DMS79 treated with DMSO at 0.1 percent for 48 hours (cell line): ENCODE measurements around the gene MYO5C.
A peak's percentile ranks its signal among the peaks of the same experiment; 100 is the strongest.
"Not testable (repeated sequence)": the region's sequence is repeated elsewhere in the genome, so short reads cannot be mapped to it uniquely, and the experiment has no call there.

Experiments used
- DNase-seq: peaks from one replicate; lab custom pipeline; 2025; lab: John Stamatoyannopoulos, UW

Gene MYO5C

DNA sequence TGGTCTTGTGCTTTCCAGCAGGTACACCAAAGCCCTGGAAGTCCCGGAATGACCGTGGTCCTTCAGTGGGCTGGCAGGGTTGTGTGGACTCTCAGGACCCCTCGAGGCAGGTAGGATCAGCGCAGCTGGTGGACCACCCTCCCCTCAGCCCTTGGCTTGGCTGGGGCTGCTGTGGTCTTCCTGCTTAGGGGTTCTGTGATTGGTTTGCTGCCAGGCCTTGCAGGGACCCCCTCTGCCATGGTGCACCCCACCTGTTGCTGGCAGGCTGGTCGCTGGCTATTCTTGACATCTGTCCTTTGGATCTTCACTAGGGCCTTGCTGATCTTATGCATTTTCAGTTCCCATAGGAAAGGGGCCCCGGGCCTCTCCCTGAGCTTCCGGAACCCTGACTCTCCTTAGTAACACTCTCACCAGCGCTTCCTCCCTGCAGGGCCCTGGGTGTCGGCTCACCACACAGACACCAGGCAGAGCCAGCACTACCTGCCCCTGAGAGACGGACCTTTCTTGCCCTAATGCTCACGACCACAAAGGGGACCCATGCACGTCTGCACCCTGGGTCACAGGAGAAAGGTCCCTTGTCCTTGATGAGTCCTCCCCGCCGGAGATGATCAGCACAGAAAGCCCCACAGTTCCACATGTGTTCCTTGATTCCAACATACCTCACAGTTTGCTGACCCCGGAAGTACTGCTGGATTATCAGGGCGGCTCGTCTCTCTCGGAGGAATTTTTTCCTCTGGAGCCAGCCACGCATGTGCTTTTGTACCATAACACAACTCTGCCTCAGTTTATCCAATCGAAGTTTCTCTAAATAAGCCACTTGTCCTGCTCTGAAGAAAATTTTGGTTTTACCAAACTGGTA is 51.7 kb downstream of the MYO5C start:
- DNase-seq = no peak

DNA sequence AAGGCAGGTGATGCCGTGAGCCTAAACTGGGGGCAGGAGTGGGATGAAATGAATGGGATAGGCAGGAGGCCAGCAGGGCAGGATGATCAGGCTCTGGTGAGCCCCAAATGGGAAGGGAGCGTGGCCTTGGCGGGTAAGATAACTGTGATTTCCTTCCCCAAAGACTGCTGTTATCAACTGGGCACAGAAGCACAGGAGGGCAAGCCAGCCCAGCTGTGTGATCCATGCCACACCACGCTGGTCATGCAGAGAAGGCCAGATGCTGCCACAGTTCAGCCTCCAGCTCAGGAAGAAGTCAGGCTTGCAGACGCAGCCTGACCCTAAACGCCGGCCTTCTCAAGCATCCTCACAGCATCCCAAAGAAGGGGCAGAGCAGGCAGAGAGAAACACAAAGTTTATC is 52.3 kb downstream of the MYO5C start:
- no peak for DNase-seq

DNA sequence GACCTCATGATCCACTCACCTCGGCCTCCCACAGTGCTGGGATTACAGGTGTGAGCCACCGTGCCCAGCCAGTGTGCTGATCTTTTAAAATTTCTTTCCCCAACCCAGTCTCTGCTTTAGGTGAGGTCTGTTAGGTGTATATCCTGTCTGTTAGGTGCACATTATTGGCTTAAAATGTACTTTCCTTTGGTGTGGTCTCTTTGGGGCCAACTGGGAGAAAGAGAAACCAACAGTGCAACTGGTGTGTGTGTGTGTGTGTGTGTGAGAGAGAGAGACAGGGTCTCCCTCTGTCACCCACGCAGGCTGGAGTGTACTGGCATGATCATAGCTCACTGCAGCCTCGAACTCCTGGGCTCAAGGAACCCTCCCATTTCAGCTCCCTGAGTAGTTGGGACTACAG is 54.1 kb downstream of the MYO5C start:
- DNase-seq = no peak

DNA sequence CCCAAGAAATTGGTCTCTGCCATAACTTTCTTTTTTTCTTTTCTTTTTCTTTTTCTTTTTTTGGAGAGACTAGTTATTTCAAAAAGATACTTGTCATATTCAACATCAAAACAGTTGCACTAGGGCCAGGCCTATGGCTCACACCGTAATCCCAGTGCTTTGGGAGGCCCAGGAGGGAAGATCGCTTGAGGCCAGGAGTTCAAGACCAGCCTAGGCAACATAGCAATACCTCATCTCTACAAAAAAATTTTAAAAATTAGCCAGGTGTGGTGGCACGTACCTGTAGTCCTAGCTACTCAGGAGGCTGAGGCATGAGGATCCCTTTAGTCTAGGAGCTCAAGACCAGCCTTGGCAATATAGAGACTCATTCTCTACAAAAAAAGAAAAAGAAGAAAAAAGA is 55.4 kb downstream of the MYO5C start:
- DNase-seq = no peak

DNA sequence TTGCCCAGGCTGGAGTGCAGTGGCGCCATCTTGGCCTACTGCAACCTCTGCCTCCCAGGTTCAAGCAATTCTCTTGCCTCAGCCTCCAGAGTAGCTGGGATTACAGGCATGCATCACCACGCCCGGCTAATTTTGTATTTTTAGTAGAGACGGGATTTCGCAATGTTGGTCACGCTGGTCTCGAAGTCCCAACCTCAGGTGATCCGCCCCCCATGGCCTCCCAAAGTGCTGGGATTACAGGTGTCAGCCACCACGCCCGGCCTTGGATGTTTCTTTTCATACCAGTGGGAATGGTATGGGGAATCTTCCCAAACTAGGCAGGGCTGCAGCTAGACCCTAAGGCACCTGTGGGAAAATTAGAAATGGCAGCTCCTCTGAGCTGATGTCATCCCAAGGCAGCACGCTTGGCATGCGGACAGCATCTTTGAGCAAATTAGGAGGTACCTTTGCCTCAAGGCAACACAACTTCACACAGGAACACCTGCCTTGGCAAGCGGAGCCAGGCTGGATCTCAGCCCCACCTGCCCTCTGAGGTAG is 56.5 kb downstream of the MYO5C start:
- not testable (repeated sequence) for DNase-seq

DNA sequence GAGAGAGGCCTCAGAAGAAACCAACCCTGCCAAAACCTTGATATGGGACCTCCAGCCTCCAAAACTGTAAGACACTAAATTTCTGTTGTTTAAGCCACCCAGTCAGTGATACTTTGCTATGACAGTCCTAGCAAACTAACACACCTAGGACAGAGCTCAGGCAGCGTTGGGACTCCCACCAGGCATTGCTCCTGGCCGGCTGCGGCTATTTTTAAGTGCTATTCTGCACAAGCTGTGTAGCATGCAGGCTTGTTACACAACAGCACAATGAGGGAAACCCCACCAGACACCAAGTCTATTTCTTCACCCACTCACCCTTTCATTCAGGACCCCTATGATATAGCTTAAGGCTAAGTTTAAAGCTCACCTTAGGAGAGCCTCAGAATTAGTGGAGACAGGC is 57.5 kb downstream of the MYO5C start:
- DNase-seq = no peak

DNA sequence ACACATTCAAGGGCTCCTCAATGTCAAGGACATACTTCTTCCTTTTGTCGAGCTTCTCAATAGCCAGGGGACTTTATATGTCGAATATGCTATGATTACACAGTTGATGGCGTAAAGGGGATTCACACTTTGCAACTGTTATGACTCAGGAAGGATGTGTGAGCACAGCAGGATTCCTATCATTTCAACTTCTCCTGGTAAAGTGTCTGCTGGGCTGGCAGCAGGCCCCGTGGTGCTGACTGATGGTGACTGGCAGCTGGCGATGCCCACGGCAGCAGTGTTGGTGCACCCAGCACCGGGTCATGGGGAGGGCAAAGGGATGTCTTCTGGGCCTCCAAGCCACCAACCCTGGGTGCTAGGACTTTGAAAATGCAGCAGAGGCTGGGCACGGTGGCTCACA is 59.6 kb downstream of the MYO5C start:
- no peak for DNase-seq

DNA sequence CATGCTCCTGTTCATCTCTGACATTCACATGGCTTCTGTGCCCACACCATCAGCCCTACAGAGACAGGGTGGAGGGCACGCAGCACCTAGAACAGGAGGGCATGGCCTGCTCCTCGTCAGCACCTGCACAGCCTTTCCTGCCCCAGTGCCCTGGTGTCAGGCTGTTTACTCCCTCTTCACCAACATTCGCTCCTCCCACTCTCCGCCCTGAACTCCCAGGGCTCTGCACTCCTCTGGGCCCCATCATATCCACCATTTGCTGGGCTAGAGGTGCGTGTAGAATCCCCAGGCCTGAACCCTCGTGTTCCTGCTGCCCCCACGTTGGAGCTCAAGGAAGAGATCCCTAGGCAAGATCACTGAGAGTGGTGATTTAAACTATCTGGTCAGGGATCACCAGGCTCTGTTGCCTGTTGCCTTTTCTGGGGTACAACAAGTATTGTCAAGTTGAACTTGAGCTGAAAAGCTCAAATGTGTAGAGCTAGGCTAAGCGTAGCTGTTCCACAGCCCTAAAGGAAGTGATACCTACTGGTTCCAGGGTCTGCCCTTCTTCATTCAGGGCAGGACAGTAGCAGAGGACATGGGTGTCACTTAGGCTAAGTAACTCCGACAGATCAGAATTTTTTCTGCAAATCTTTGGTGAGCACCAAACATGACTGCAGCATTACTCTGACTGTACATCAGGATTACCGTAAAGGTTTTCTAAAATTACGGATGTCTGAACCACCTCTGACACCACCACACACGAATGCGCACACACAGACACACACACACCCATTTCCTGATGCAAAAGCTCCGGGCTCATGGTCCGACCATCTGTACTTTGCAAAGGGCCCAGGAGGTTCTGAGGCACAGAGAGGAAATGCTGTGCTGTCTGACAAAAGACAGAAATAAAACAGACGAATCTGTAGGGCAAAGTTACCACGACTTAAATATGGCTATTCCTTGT is 60.7 kb downstream of the MYO5C start:
- DNase-seq = no peak

DNA sequence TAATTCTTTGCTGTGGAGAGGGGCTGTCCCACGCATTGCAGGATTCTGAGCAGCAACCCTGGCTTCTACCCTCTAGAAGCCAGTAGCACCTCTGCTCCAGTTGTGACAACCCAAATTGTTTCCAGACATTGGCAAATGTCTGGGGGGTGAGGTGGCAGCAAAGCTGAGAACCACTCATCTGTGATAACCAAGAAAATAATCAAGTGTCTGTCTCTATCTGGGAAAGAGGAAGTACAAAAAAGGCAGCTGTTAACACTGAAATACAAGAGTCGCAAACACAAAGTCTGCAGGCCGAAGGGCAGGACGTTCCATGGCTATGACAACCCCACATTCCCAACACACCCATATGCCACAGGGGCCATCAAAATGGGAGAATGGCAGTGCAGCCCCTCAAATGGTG is 62.2 kb downstream of the MYO5C start:
- no peak for DNase-seq

DNA sequence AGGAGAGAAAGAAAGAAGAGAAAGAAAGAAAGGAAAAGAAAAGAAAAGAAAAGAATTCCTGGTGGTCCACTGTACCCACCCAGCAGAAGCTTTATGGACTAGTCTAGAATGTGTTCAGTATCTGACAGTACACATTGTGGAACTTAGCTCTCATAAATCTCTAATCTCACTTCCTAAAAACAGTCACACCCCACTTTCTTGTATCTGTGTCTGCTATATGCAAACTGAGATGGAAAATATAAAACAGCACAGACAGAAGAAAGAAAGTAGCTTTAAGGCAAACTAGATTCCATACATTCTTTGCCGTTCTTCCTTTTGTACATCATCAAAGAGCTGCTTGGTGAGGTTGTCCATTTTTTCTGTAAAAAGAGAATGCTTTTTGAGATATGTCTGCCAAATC is 63.3 kb downstream of the MYO5C start:
- no peak for DNase-seq

DNA sequence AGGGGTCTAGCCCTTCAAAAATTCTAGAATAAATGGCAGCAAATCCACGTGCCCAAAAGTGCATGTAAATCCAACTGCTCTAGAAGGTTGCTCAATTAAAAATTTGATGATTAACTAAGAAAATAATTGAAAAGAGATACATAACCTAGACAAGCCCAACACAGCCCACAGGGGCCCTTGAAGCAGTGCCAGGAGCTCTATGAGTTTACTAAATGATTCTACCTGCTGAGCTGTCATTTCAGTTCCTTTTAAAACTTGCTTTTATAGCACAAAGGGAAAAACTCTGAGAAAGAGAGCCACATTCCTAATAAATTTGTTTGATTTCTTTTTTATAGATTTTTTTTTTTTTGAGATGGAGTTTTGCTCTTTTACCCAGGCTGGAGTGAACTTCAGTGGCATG is 65.5 kb downstream of the MYO5C start:
- DNase-seq = no peak

DNA sequence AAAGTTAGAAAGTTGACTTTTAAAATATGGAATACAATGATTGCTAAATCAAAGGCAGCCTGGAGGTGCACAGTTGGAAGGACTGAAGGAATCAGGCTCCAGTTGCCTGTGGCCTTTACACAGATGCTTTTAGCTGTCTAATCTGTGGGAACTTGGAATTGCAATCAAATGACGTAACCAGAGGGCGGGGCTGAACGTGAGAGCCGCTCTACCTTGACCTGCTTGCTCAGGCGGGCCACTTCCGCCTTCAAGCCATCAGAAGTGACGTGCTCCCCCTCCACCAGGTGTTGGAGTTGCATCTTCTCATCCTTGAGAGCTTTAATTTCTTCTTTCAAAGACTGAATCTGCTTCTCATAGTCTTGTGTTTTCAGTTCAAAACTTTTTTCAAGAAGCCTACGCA is 66.7 kb downstream of the MYO5C start:
- DNase-seq = no peak

DNA sequence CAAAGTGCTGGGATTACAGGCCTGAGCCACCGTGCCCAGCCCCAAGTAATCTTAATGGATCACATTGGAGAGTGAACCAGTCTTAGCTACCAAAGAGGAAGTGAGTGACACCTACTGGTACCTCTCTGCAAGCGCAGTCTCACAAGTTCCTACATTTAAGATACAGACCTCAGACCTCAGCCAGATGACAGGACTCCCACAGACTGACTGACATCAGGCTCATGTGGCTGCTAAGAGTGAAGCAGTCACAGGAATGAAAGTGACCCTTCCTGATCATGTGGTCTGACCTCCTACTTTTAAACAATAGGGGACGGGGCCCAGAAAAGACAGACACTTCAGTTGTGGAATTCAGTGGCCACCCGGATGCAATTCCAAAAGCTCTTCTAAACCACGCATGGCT is 68.1 kb downstream of the MYO5C start:
- DNase-seq = peak; percentile 1

DNA sequence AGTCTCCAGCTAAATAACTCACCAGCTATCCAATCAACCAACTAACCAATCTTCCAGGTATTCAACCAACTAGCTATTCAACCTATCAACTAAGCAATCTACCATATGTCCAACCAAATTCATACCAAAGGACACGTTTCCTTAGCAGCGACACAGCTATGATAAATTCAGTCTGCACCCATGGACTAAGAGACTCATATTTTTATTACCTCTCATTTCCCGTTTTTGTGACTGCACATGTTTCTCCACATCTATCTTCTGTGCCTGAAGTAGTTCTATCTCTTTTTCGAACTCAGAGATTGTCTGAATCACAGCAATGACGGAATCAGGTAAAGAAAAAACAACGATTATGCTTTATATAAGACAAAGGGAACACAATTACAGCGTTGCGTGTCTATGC is 70.4 kb downstream of the MYO5C start:
- DNase-seq = no peak

DNA sequence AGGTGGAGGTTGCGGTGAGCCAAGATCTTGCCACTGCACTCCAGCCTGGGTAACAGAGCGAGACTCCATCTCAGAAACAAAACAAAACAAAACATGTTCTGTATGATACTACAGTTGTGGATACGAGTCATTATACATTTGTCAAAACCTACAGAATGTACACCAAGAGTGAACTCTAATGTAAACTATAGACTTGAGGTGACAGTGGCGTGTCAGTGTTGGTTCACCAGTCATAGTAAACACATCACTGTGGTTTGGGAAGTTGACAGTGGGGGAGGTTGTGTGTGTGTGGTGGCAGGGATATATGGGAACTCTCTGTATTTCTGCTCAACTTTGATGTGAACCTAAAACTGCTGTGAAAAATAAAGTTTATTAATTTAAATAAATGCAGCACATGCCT is 71.4 kb downstream of the MYO5C start:
- no peak for DNase-seq

DNA sequence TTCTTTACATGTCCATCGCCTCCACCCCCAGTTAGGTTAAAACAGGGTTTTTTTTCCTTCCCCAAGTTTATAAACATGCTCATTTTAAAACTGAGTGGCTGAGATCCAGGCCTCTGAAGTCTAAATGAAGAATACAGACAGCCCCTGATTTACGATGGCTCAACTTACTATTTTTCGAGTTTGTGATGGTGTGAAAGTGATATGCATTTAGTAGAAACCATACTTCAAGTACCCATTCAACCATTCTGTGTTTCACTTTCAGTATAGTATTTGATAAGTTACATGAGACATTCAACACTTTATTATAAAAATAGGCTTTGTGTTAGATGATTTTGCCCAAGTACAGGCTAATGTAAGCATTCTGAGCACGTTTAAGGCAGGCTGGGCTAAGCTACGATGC is 73.9 kb downstream of the MYO5C start:
- no peak for DNase-seq

DNA sequence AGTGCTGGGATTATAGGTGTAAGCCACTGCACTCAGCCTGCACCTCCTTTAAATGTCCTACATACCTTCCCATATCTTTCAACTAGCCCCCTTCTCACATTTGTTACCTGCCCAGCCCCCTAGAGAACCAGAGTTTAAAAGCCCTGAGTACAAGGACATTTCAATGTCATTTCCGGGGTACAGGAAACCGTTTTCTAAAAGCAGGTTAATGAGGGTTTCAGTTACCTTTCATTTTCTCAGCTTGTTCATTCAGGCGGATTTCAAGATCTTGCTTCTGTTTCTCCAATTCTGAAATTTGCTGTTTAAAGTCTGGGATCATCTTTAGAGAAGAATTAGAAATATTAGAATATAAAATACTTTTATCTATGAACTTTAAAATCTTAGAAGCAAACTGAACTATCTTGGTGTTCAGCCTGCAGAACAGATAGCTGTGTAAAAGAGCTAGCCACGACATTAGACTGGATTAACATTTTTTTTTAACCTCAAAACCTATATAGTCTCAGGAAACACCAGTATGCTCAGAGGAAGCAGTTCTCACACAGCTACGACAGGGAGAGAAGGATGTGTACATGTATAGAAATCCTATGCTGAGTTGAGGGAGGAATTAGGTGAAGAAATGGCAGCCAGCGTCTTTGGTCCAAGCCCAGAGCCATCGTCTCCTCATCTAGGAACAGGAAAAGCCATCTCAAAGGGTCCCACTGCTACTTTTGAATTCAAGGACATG is 74.5 kb downstream of the MYO5C start:
- DNase-seq = no peak

DNA sequence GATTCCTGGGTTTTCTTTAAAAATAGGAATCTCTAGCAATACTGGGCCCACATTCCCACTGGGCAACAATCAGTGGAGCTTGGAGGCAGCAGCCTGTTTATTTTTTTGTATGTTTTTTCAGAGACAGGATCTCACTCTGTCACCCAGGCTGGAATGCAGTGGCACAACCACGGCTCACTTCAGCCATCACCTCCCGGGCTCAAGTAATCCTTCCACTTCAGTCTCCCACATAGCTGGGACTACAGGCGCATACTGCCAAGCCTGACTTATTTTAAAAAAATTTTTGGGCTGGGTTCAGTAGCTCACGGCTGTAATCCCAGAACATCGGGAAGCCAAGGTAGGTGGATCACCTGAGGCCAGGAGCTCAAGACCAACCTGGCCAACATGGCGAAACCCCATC is 75.4 kb downstream of the MYO5C start:
- DNase-seq = no peak

DNA sequence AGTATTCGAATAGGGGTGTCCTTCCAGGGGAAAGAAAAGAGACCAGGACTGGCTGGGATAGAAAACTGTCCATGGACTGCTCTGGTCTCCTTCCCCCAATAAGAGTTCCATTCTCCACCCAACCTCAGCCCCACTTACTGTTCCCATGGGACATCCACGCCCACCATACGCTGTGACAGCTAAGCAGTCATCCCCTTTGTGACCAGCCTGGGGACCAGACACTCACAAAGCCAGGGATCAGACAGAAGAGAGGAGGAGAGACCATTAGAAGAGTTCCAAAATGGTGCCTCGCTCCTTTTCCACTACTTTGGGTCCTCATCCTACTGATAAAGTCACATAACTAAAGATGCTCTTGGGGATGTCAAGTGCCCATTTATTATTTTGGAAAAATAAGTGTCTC is 76.8 kb downstream of the MYO5C start:
- DNase-seq = no peak

DNA sequence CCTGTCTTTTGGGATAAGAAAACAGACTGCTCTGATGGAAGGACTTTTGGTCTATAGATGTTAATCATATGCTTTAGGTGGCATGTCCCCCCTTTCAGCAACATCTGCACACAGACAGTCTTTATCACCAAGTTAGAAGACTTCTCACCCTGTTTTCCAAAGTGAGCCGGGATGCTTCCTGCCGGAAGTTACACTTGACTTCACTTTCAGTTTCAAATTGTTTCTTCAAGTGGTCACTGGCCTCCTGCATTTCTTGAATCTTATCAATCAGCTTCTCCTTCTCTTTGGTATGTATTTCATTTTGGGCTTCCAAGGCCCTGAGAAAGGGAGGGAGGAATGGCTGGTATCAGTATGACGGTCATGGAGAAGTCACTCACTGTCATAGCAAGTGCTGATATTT is 77.2 kb downstream of the MYO5C start:
- no peak for DNase-seq

DNA sequence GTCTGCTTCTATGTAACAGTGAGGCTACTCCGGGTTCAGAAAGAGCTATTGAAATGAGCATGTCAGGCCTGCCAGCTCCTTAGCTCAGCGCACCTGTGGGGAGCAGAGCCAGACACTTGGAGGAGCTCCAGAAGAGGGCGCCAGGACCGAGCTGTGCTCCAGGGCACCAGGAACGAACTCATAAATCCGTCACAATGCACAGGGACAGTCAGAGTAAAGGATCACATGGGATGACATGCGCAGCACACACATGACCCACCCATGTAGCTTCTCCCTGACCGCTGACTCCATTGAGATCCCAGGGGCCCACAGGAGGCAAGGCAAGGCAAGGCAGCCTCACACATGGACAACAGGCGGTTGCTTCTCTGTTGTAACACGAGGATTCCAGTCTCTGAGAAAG is 78.4 kb downstream of the MYO5C start:
- DNase-seq = no peak

DNA sequence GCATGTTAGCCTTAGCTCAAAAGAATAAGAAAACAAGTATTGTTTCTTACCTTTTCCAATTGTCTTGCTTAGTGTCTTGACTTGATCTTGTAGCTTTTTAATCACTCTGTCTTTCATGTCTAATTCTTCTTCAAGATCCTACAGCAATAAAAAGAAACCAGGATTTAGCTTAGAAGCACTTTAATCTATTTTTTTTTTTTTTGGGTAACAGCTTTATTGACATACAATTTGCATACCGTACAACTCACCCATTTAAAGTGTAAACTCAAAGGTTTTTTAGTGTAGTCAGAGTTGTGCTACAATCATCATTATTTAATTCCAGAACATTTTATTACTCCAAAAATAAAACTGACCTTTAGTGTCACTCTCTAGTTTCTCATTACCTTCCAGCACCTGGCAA is 81.1 kb downstream of the MYO5C start:
- DNase-seq = peak; percentile 14
